DOHH2 (cell line): ENCODE measurements around the gene SEPTIN10.

Source experiments
- H3F3A ChIP-seq: fragments of 200-600 bp; sonication (generic), shearing (Covaris generic); 2 replicates; pipeline ENCODE4 v1.6.0; 2016; ENCODE audit warnings: antibody characterized with exemption, mild to moderate bottlenecking; ENCODE audit not compliant: control insufficient read depth, insufficient read depth
- H3K27ac ChIP-seq: fragments of 200-600 bp; sonication (generic); 2 replicates; pipeline ENCODE4 v1.5.1; 2014; ENCODE audit warnings: low read depth, mild to moderate bottlenecking, low read length, moderate library complexity
- H3K27me3 ChIP-seq: fragments of 200-600 bp; sonication (generic); 2 replicates; pipeline ENCODE4 v1.6.1; 2014; ENCODE audit warnings: mild to moderate bottlenecking, low read length, mixed read lengths; ENCODE audit not compliant: control insufficient read depth
- H3K36me3 ChIP-seq: fragments of 200-600 bp; sonication (generic); 2 replicates; pipeline ENCODE4 v1.6.1; 2014; ENCODE audit warnings: mild to moderate bottlenecking, low read length, moderate library complexity, mixed read lengths; ENCODE audit not compliant: control insufficient read depth
- H3K4me1 ChIP-seq: fragments of 200-600 bp; sonication (generic); 2 replicates; pipeline ENCODE4 v1.6.1; 2014; ENCODE audit warnings: mild to moderate bottlenecking, low read length, mixed read lengths; ENCODE audit not compliant: control insufficient read depth
- H3K4me2 ChIP-seq: fragments of 200-600 bp; sonication (generic); 2 replicates; pipeline ENCODE4 v1.6.0; 2014; ENCODE audit warnings: mild to moderate bottlenecking, low read length, moderate library complexity
- H3K4me3 ChIP-seq: fragments of 200-600 bp; sonication (generic); 2 replicates; pipeline ENCODE4 v1.5.1; 2014; ENCODE audit warnings: mild to moderate bottlenecking, low read length, mixed read lengths
- H3K79me2 ChIP-seq: fragments of 200-600 bp; sonication (generic); 2 replicates; pipeline ENCODE4 v1.6.1; 2014; ENCODE audit warnings: mild to moderate bottlenecking, low read length, mixed read lengths; ENCODE audit not compliant: control insufficient read depth
- H3K9me2 ChIP-seq: fragments of 200-600 bp; sonication (generic); replicated peaks from 2 replicates; pipeline ENCODE4 v1.6.1; 2014; ENCODE audit warnings: mild to moderate bottlenecking, low read length, mixed read lengths; ENCODE audit not compliant: control insufficient read depth
- H3K9me3 ChIP-seq: fragments of 200-600 bp; sonication (generic); 2 replicates; pipeline ENCODE4 v1.6.1; 2014; ENCODE audit warnings: antibody characterized with exemption, low read length, mixed read lengths; ENCODE audit not compliant: control insufficient read depth, insufficient read depth
- H4K20me1 ChIP-seq: fragments of 200-600 bp; sonication (generic); 2 replicates; pipeline ENCODE4 v1.6.0; 2014; ENCODE audit warnings: low read depth, mild to moderate bottlenecking, antibody characterized with exemption, low read length, moderate library complexity; ENCODE audit not compliant: control insufficient read depth, insufficient read depth
- EZH2phosphoT487 ChIP-seq: fragments of 200-600 bp; sonication (generic); IDR thresholded peaks from 2 replicates; pipeline ENCODE4 v1.6.1; 2017; ENCODE audit warnings: borderline replicate concordance, mild to moderate bottlenecking, antibody characterized with exemption, low read length, moderate library complexity, mixed read lengths
- TF ChIP-seq, protein P1 (sequence below): fragments of 200-600 bp; sonication (generic); IDR thresholded peaks from one replicate; pipeline ENCODE4 v1.5.1; 2014; ENCODE audit warnings: antibody characterized with exemption, mild to moderate bottlenecking, low read depth, low read length; ENCODE audit not compliant: poor library complexity, severe bottlenecking

SEPTIN10 gene

DNA sequence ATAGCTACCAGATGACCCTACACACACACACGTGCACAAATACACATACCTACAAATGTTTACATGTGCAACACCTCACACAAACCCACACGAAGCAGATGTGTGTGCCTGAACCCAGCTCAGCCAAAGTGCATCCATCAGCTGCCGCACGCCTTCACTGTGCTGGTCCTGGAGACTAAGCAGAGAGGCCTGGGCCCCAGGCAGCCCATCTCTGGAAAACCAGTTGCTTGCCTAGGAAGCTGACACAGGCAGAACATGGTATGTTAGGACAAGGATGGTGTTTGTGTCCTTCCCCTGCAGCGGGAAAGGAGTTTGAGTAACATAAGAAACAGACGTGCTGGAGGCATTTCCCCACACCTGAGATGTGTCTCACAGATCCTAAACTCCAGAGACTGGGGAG, 86.7 kb downstream of the SEPTIN10 start:
- Histone ChIP-seq H3K4me3 (no peak overlapping the region), H3K36me3 (no peaks in the 10 kb centered on the region), H3K4me1 (no peaks in the 10 kb centered on the region), H3K27me3 (no peaks in the 10 kb centered on the region), H3K9me2 (no peaks in the 10 kb centered on the region), H3K79me2 (no peaks in the 10 kb centered on the region), H4K20me1 (no peaks in the 10 kb centered on the region), H3F3A (no peaks in the 10 kb centered on the region), H3K27ac (no peak overlapping the region), H3K4me2 (no peak overlapping the region), H3K9me3 (no peaks in the 10 kb centered on the region)
- TF ChIP-seq, protein P1, sequence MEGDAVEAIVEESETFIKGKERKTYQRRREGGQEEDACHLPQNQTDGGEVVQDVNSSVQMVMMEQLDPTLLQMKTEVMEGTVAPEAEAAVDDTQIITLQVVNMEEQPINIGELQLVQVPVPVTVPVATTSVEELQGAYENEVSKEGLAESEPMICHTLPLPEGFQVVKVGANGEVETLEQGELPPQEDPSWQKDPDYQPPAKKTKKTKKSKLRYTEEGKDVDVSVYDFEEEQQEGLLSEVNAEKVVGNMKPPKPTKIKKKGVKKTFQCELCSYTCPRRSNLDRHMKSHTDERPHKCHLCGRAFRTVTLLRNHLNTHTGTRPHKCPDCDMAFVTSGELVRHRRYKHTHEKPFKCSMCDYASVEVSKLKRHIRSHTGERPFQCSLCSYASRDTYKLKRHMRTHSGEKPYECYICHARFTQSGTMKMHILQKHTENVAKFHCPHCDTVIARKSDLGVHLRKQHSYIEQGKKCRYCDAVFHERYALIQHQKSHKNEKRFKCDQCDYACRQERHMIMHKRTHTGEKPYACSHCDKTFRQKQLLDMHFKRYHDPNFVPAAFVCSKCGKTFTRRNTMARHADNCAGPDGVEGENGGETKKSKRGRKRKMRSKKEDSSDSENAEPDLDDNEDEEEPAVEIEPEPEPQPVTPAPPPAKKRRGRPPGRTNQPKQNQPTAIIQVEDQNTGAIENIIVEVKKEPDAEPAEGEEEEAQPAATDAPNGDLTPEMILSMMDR = no peak
- no peak for TF ChIP-seq EZH2phosphoT487

DNA sequence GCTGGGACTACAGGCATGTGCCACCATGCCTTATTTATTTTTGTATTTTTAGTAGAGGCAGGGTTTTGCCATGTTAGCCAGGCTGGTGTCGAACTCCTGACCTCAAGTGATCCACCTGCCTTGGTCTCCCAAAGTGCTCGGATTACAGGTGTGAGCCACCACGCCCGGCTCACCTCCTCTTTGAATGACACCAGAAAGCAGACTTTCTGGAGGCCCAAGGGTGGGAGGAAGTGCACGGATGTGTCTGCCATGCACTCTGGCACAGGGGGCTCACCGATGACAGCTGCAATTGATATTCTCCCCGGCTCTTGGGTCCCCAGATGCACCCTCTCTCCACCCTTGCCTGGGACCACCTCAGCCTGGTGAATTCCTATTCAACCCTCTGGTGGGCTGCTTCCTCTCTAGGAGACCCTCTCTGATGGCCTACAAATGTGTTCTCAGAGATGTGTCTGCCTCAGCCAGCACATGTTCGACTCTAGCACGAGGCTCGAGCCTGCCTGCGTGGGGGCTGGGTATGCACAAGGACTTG, 87.3 kb downstream of the SEPTIN10 start:
- no peak overlapping the region for H3K4me2 ChIP-seq
- no peaks in the 10 kb centered on the region for H3K9me3 ChIP-seq
- H3K27ac ChIP-seq = no peak overlapping the region
- no peaks in the 10 kb centered on the region for H4K20me1 ChIP-seq
- H3K9me2 ChIP-seq = no peaks in the 10 kb centered on the region
- no peaks in the 10 kb centered on the region for H3K27me3 ChIP-seq
- no peaks in the 10 kb centered on the region for H3K36me3 ChIP-seq
- no peaks in the 10 kb centered on the region for H3F3A ChIP-seq
- H3K4me3 ChIP-seq = no peak overlapping the region
- no peaks in the 10 kb centered on the region for H3K4me1 ChIP-seq
- H3K79me2 ChIP-seq = no peaks in the 10 kb centered on the region
- TF ChIP-seq, protein P1 = no peak
- no peak for TF ChIP-seq EZH2phosphoT487

DNA sequence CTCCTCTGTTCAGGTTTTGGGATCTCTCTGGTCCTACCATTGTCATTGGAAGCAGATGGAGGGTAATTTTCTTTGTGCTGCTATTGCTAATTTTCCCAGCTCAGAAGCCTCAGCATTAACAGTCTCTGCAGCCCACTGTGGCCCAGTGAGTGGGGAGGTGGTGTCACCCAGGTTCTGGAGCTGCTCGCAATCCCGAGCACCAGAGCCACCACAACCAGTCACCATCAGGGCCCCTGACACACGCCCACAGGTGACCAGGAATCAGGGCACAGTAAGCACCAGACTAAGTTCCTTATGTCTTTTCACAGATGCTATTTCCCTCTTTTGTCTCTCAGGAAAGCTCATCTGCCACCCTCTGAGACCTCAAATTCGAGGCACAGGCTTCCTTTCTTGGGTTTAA, 87.9 kb downstream of the SEPTIN10 start:
- no peaks in the 10 kb centered on the region for H4K20me1 ChIP-seq
- no peaks in the 10 kb centered on the region for H3K79me2 ChIP-seq
- no peak overlapping the region for H3K4me2 ChIP-seq
- no peaks in the 10 kb centered on the region for H3K9me2 ChIP-seq
- H3F3A ChIP-seq = no peaks in the 10 kb centered on the region
- H3K27ac ChIP-seq = no peak overlapping the region
- H3K27me3 ChIP-seq = no peaks in the 10 kb centered on the region
- H3K4me3 ChIP-seq = no peak overlapping the region
- H3K9me3 ChIP-seq = no peaks in the 10 kb centered on the region
- no peaks in the 10 kb centered on the region for H3K36me3 ChIP-seq
- TF ChIP-seq, protein P1 = no peak
- TF ChIP-seq EZH2phosphoT487 = no peak
- H3K4me1 ChIP-seq = no peaks in the 10 kb centered on the region
